DND-41 (cell line): ENCODE results near the gene BCAS3.

ENCODE experiments used
- ATAC-seq: fragments of 200-7000 bp; cut with Tn5 transposase; 3 replicates; pipeline ENCODE4 v1.9.1; 2021; ENCODE audit warnings: low read depth; ENCODE audit not compliant: insufficient read depth
- DNase-seq: peaks from one replicate; pipeline ENCODE4 v3.0.0-alpha.2; 2020
- H2AFZ ChIP-seq: 2 replicates; pipeline ENCODE4 v1.6.0; 2012; ENCODE audit warnings: low read depth, low read length
- H3K27ac ChIP-seq: 2 replicates; pipeline ENCODE4 v1.5.1; 2012; ENCODE audit warnings: low read length, inconsistent platforms
- H3K27me3 ChIP-seq: fragments of 200-600 bp; sonication (generic); 2 replicates; pipeline ENCODE4 v1.6.0; 2012; ENCODE audit warnings: low read length, mild to moderate bottlenecking, inconsistent platforms; ENCODE audit not compliant: insufficient read depth, poor library complexity
- H3K36me3 ChIP-seq: 2 replicates; pipeline ENCODE4 v1.5.1; 2012; ENCODE audit warnings: low read length, inconsistent platforms; ENCODE audit not compliant: insufficient read depth
- H3K4me1 ChIP-seq: 2 replicates; pipeline ENCODE4 v1.5.1; 2012; ENCODE audit warnings: mild to moderate bottlenecking, low read length; ENCODE audit not compliant: insufficient read depth
- H3K4me2 ChIP-seq: 2 replicates; pipeline ENCODE4 v1.6.0; 2012; ENCODE audit warnings: mild to moderate bottlenecking, moderate library complexity, low read length, inconsistent platforms; ENCODE audit not compliant: insufficient read depth
- H3K4me3 ChIP-seq, 2 experiments: fragments of 200-600 bp in 1 of 2; shearing (Covaris generic) in 1 of 2; 2 replicates each; pipeline ENCODE4 v1.5.1; 2012 to 2016; ENCODE audit warnings: inconsistent platforms in 2 of 2, low read length in 2 of 2, mild to moderate bottlenecking in 2 of 2, low read depth in 1 of 2, moderate library complexity in 1 of 2
- H3K79me2 ChIP-seq: 2 replicates; pipeline ENCODE4 v1.6.0; 2012; ENCODE audit warnings: low read length, inconsistent platforms; ENCODE audit not compliant: insufficient read depth
- H3K9ac ChIP-seq: 2 replicates; pipeline ENCODE4 v1.6.0; 2012; ENCODE audit warnings: low read depth, mild to moderate bottlenecking, inconsistent platforms, low read length, moderate library complexity
- H3K9me3 ChIP-seq: 2 replicates; pipeline ENCODE4 v1.5.1; 2012; ENCODE audit warnings: low read length, moderate library complexity, mild to moderate bottlenecking, inconsistent platforms; ENCODE audit not compliant: insufficient read depth, severe bottlenecking
- H4K20me1 ChIP-seq: 2 replicates; pipeline ENCODE4 v1.6.0; 2012; ENCODE audit warnings: low read length; ENCODE audit not compliant: insufficient read depth
- EZH2 ChIP-seq: IDR thresholded peaks from 3 replicates; pipeline ENCODE4 v1.6.1; 2012; ENCODE audit warnings: borderline replicate concordance, low read depth, mild to moderate bottlenecking, moderate library complexity, low read length, inconsistent platforms; ENCODE audit not compliant: severe bottlenecking
- TF ChIP-seq, protein P1 (sequence below): IDR thresholded peaks from 2 replicates; pipeline ENCODE4 v1.5.1; 2012; ENCODE audit warnings: borderline replicate concordance, low read length, moderate library complexity, mild to moderate bottlenecking; ENCODE audit not compliant: poor library complexity, severe bottlenecking; ENCODE audit errors: extremely low read depth

BCAS3 gene

DNA sequence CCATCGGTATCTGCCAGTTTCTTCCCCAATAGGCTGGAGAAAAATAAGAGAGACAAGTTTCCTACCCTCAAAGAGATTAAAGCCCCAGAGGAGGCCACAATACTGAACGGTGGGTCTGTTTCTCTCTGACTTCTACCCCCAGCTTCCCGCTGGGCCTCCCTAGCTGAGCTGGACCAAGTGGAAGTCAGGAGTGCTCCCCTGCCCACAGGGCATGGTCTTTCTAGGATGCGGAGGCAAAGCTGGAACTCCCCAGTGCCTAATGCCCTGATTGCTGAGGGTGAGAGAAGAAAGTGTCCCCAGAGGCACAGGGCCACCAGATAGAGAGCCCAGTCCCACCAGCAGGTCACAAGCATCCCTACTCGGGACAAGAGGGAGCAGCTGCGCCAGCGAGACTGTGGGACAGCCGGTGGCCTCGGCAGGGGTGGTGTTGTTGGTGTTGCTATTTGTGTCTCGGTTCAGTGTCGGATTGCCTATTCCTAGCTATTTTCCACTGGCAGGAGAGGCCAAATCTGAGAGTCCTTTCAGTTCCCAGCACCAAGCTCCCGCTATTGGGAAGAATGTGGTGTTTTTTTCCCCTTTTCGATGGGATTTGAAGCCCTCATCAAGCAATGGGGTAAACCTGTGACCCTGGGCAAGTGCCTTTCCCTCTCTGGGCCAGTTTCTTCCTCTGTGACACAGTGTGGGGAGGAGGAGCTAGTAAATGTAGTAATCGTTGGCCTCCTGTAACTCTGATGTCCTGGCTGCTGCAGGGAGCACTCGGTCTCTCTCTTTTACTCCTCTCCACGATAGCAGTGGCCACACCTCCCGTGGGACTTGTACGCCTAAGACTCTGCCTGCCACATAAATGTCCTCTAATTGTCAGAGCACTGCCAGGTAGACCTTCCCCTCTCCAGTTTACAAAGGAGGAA, 699.5 kb downstream of the BCAS3 start:
- no peaks in the 10 kb centered on the region for H3K9me3 ChIP-seq
- no peaks in the 10 kb centered on the region for H3K79me2 ChIP-seq
- no peaks in the 10 kb centered on the region for H3K27me3 ChIP-seq
- ATAC-seq (no peak), DNase-seq (no peak)
- H2AFZ ChIP-seq, result no peak overlapping the region
- H3K4me2 ChIP-seq, result no peak overlapping the region
- H3K9ac ChIP-seq, result no peak overlapping the region
- no peak overlapping the region for H3K27ac ChIP-seq
- no peaks in the 10 kb centered on the region for H3K36me3 ChIP-seq
- H3K4me1 ChIP-seq, result no peaks in the 10 kb centered on the region
- H3K4me3 ChIP-seq, result no peak overlapping the region
- H4K20me1 ChIP-seq, result 0 out of 2 replicates have a peak, but pooled peaks cover 2% of the 10 kb centered on the region
- TF ChIP-seq EZH2, result no peak
- TF ChIP-seq, protein P1, sequence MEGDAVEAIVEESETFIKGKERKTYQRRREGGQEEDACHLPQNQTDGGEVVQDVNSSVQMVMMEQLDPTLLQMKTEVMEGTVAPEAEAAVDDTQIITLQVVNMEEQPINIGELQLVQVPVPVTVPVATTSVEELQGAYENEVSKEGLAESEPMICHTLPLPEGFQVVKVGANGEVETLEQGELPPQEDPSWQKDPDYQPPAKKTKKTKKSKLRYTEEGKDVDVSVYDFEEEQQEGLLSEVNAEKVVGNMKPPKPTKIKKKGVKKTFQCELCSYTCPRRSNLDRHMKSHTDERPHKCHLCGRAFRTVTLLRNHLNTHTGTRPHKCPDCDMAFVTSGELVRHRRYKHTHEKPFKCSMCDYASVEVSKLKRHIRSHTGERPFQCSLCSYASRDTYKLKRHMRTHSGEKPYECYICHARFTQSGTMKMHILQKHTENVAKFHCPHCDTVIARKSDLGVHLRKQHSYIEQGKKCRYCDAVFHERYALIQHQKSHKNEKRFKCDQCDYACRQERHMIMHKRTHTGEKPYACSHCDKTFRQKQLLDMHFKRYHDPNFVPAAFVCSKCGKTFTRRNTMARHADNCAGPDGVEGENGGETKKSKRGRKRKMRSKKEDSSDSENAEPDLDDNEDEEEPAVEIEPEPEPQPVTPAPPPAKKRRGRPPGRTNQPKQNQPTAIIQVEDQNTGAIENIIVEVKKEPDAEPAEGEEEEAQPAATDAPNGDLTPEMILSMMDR, result no peak

DNA sequence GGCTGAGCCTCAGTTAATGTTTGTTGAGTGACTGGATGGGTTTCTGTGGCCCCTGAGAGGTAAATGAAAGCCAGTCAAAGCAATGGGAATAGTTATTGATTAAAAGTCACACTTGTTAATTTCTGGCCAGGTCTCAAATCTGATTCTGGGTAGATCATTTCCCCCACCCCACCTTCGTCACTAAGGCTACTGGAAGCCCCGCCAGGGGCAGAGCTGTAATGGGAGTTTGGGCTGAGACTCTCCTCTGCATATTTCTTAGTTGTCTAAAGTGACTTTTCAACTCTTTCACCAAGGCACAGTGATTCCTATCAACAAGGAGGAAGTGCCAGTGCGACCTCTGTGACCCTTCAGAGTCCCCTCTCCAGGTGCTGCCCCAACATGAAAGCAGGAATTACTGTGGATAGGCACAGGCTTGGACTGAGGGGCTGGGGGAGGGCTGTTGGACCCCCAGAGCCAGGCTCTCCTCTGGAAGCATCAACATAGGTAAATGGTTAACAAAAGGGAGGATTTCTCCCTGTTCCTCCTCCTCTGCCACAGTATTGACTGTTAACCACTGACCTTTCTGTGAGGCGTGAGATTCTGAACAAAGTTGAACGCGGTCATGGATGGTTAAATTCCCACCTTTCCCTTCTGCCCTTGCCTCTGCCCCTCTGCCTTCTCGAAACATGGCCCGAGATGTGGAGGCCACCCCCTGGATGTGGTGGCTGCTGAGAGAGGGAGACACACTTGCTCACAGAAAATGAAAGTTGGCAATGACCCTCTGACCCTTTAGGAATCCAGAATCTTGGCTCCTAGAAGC, 701.2 kb downstream of the BCAS3 start:
- H3K79me2 ChIP-seq, result no peaks in the 10 kb centered on the region
- no peaks in the 10 kb centered on the region for H3K4me1 ChIP-seq
- ATAC-seq (no peak), DNase-seq (no peak)
- TF ChIP-seq, protein P1, result no peak
- no peak for TF ChIP-seq EZH2
- H3K4me3 ChIP-seq, result no peak overlapping the region
- H3K9ac ChIP-seq, result no peak overlapping the region
- no peak overlapping the region for H3K4me2 ChIP-seq
- H2AFZ ChIP-seq, result no peak overlapping the region
- H3K36me3 ChIP-seq, result no peaks in the 10 kb centered on the region
- H4K20me1 ChIP-seq, result 0 out of 2 replicates have a peak, but pooled peaks cover 2% of the 10 kb centered on the region
- no peaks in the 10 kb centered on the region for H3K27me3 ChIP-seq
- no peak overlapping the region for H3K27ac ChIP-seq
- no peaks in the 10 kb centered on the region for H3K9me3 ChIP-seq

DNA sequence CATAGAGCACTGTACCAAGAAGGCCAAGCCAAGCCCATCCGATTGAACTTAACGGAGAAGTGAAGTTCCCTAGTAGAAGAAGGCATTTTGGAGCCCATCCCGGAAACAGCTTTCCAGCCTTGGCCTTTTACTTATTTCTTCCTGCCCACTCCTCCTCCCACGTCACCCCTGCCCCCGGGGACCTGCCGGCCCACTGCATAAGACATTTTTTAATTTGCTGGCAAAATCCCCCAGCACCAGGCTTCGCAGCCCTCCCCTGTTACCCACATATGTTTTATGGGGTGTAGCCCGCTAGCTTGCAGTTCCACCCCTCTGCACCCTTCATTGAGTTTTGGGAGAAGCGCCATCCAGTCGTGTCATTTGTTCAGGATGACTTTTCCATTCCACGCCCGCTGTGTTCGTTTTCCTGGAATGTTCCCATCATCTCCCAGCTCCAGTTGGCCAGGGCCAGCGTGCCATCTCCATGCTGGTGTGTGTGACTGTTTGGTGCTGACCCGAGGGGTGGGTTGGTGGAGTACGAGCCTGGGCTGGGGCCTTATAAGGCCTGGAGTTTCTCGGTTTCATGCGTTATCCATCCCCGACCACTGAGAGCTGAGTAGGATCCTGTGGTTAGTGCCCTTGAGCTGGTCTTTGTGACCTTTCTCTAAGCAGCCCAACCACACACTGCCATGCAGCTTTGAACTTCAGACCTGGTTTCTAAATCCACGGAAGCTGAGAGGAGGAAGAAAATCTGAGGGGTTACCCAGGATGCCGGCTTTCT, 702.0 kb downstream of the BCAS3 start:
- Histone ChIP-seq H3K4me3 (no peak overlapping the region), H4K20me1 (peaks cover 5% of the 10 kb centered on the region; the same call in 1 of the 2 replicates), H3K27ac (no peak overlapping the region), H3K79me2 (no peaks in the 10 kb centered on the region), H3K4me2 (no peak overlapping the region), H3K9ac (no peak overlapping the region), H3K27me3 (no peaks in the 10 kb centered on the region), H3K36me3 (no peaks in the 10 kb centered on the region), H2AFZ (no peak overlapping the region), H3K4me1 (no peaks in the 10 kb centered on the region), H3K9me3 (no peaks in the 10 kb centered on the region)
- no peak for ATAC-seq
- no peak for TF ChIP-seq EZH2
- TF ChIP-seq, protein P1, result no peak
- no peak for DNase-seq
